ENCODE data around the gene GBF1. TPM values are rescaled to one million over a fixed set of nuclear protein-coding genes. Genes with fewer than 3 reads are reported as not detected.
"Not testable (repeated sequence)": the region's sequence is repeated elsewhere in the genome, so short reads cannot be mapped to it uniquely, and the experiment has no call there.

Gene GBF1
- polyA plus RNA-seq, 1 donor from 2014 or later = 14.9 TPM

DNA sequence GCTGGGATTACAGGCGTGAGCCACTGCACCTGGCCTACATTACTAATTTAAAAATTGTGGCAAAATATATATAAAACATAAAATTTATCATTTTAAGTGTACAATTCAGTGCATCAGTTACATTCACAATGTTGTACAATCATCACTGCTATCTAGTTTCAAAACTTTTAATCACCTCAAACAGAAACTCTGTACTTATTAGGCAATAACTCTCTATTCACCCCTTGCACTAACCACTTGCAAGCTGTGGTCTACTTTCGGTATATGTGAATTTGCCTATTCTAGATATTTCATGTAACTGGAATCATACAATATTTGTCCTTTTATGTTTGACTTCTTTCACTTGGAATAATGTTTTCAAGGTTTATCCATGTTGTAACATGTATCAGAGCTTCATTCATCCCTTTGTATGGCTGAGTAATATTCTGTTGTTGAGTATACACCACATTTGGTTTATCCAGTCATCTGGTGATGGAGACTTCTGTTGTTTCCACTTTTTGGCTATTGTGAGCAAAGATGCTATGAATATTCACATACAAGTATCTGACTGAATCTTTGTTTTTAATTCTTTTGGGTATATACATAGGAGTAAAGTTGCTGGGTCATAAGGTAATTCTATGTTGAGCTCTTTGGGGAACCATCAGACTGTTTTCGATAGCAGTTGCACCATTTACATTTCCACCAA, 33.6 kb upstream of the GBF1 start:
- Histone ChIP-seq H2AFZ (ENCODE audit: low read depth, low read length) (no peak overlapping the region), H3K27ac (ENCODE audit: low read length) (no peak overlapping the region), H3K9ac (ENCODE audit: low read length) (no peak overlapping the region), H3K4me3 (ENCODE audit: low read length) (no peak overlapping the region), H3K36me3 (ENCODE audit: insufficient read depth, low read length) (no peaks in the 10 kb centered on the region), H3K79me2 (replicated peaks; ENCODE audit: insufficient read depth, low read length) (no peaks in the 10 kb centered on the region), H3F3A (ENCODE audit: insufficient read depth, low read length, poor library complexity, severe bottlenecking) (no peaks in the 10 kb centered on the region), H3K4me2 (ENCODE audit: low read length) (no peak overlapping the region), H3K9me3 (ENCODE audit: low read length) (no peaks in the 10 kb centered on the region), H3K9me2 (ENCODE audit: insufficient read depth, low read length) (no peaks in the 10 kb centered on the region), H3K27me3 (ENCODE audit: insufficient read depth, low read depth, low read length) (no peaks in the 10 kb centered on the region), H4K20me1 (ENCODE audit: insufficient read depth) (no peaks in the 10 kb centered on the region)
- TF ChIP-seq, protein P1, sequence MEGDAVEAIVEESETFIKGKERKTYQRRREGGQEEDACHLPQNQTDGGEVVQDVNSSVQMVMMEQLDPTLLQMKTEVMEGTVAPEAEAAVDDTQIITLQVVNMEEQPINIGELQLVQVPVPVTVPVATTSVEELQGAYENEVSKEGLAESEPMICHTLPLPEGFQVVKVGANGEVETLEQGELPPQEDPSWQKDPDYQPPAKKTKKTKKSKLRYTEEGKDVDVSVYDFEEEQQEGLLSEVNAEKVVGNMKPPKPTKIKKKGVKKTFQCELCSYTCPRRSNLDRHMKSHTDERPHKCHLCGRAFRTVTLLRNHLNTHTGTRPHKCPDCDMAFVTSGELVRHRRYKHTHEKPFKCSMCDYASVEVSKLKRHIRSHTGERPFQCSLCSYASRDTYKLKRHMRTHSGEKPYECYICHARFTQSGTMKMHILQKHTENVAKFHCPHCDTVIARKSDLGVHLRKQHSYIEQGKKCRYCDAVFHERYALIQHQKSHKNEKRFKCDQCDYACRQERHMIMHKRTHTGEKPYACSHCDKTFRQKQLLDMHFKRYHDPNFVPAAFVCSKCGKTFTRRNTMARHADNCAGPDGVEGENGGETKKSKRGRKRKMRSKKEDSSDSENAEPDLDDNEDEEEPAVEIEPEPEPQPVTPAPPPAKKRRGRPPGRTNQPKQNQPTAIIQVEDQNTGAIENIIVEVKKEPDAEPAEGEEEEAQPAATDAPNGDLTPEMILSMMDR (IDR thresholded peaks at IDR 0.05; ENCODE audit: poor library complexity, severe bottlenecking) = no peak
- TF ChIP-seq MXI1 (conservative IDR thresholded peaks at IDR 0.05; ENCODE audit: poor library complexity, severe bottlenecking) (no peak), POLR2AphosphoS5 (IDR thresholded peaks at IDR 0.05) (no peak), SMC3 (conservative IDR thresholded peaks at IDR 0.05; ENCODE audit: poor library complexity) (no peak), EZH2 (IDR thresholded peaks at IDR 0.05; ENCODE audit: borderline replicate concordance, insufficient read depth, low read length, poor library complexity, severe bottlenecking) (no peak), RAD21 (conservative IDR thresholded peaks at IDR 0.05) (no peak), REST (IDR thresholded peaks at IDR 0.05; ENCODE audit: borderline replicate concordance) (no peak), EP300 (conservative IDR thresholded peaks at IDR 0.05; ENCODE audit: poor library complexity, severe bottlenecking) (no peak), TAF1 (IDR thresholded peaks at IDR 0.05; ENCODE audit: low read depth) (no peak)

DNA sequence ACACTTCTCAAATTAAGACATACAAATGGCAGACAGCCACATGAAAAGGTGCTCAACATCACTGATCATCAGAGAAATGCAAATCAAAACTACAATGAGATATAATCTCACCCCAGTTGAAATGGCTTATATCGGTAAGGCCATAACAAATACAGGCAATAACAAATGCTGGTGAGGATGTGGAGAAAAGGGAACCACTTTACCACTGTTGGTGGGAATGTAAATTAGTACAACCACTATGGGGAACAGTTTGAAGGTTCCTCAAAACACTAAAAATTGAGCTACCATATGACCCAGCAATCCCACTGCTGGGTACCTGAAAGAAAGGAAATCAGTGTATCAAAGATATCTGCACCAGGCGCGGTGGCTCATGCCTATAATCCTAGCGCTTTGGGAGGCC, 31.7 kb upstream of the GBF1 start:
- not testable (repeated sequence) for H3F3A ChIP-seq (ENCODE audit: insufficient read depth, low read length, poor library complexity, severe bottlenecking); H3K9ac ChIP-seq (ENCODE audit: low read length); H2AFZ ChIP-seq (ENCODE audit: low read depth, low read length); H3K27me3 ChIP-seq (ENCODE audit: insufficient read depth, low read depth, low read length); H3K9me2 ChIP-seq (ENCODE audit: insufficient read depth, low read length); H3K36me3 ChIP-seq (ENCODE audit: insufficient read depth, low read length); H3K4me2 ChIP-seq (ENCODE audit: low read length); H4K20me1 ChIP-seq (ENCODE audit: insufficient read depth); H3K9me3 ChIP-seq (ENCODE audit: low read length); H3K79me2 ChIP-seq (replicated peaks; ENCODE audit: insufficient read depth, low read length); H3K27ac ChIP-seq (ENCODE audit: low read length); H3K4me3 ChIP-seq (ENCODE audit: low read length)

All from neural cell (in vitro differentiated cells).